ENCODE measurements around the gene CIAPIN1. TPM values are rescaled to one million over a fixed set of nuclear protein-coding genes. Genes with fewer than 3 reads are reported as not detected.

Gene CIAPIN1
- total RNA-seq, 4 donors from 2014 or later = 32.2 to 40.0 (median 35.7) TPM

GRCh38 chr16:57482845-57483545, 35.8 kb upstream of the CIAPIN1 start:
- TF ChIP-seq EP300 (IDR thresholded peaks at IDR 0.05) = no peak
- no peak for TF ChIP-seq CTCF (IDR thresholded peaks at IDR 0.05)
- TF ChIP-seq POLR2AphosphoS5 (IDR thresholded peaks at IDR 0.05) = no peak
- no peak for TF ChIP-seq POLR2A (IDR thresholded peaks at IDR 0.05)
- WGBS = 81% methylated on average over 11 of the region's 14 CpGs
- H3K4me1 ChIP-seq = peaks cover 72% of the 10 kb centered on the region

GRCh38 chr16:57481421-57481820, 34.2 kb upstream of the CIAPIN1 start:
- TF ChIP-seq POLR2A (IDR thresholded peaks at IDR 0.05) (no peak), EP300 (IDR thresholded peaks at IDR 0.05) (no peak), POLR2AphosphoS5 (IDR thresholded peaks at IDR 0.05) (no peak)
- Histone ChIP-seq H3K4me3 (no peak overlapping the region), H3K9me3 (no peaks in the 10 kb centered on the region), H3K36me3 (peaks cover 5% of the 10 kb centered on the region), H3K27ac (no peak overlapping the region), H3K27me3 (no peaks in the 10 kb centered on the region), H3K4me1 (peaks cover 71% of the 10 kb centered on the region)
- WGBS = 81% methylated on average over 3 of the region's 4 CpGs
- peak in 1 of 2 donors; percentile 35 for DNase-seq (ENCODE audit: low spot score in 2 of 2)

More at GRCh38 chr16:57482845-57483545, 35.8 kb upstream of the CIAPIN1 start:
- Histone ChIP-seq H3K9me3 (no peaks in the 10 kb centered on the region), H3K4me3 (no peak overlapping the region), H3K36me3 (peaks cover under 1% of the 10 kb centered on the region), H3K27ac (no peak overlapping the region), H3K27me3 (no peaks in the 10 kb centered on the region)
- DNase-seq (ENCODE audit: low spot score in 2 of 2) = peak in 1 of 2 donors; percentile 59

DNA sequence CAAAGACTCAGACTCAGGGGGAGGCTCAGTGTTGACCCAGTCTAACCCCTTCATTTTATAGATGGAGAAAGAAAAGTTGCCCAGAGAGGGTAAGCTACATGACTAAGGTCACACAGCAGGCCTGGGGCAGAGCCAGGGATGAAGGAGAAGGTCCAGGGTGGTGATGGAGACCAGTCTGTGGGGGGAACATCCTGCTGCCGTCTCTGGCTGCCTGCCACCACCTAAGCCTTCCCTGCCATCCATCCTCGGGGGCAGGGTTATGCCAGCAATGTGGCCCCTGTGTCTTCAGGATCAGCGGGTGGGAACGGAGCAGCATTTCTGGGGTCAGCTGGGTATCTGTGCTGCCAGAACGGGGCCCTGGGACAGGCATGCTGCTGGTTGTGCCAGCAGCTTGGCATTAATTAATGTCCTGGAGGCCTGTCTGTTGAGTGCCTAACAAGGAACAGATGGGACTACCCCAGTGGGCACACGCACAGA, 33.6 kb upstream of the CIAPIN1 start:
- Histone ChIP-seq H3K4me3 (no peak overlapping the region), H3K27me3 (no peaks in the 10 kb centered on the region), H3K9me3 (no peaks in the 10 kb centered on the region), H3K27ac (no peak overlapping the region), H3K36me3 (peaks cover 5% of the 10 kb centered on the region), H3K4me1 (peaks cover 72% of the 10 kb centered on the region)
- 36% methylated on average over 3 of the region's 6 CpGs for WGBS
- no peak for DNase-seq (ENCODE audit: low spot score in 2 of 2)
- no peak for TF ChIP-seq CTCF (IDR thresholded peaks at IDR 0.05)
- no peak for TF ChIP-seq POLR2A (IDR thresholded peaks at IDR 0.05)
- no peak for TF ChIP-seq EP300 (IDR thresholded peaks at IDR 0.05)
- no peak for TF ChIP-seq POLR2AphosphoS5 (IDR thresholded peaks at IDR 0.05)

- Histone ChIP-seq H3K9me3 (no peaks in the 10 kb centered on the region), H3K27ac (no peak overlapping the region), H3K27me3 (no peaks in the 10 kb centered on the region), H3K4me1 (peaks cover 67% of the 10 kb centered on the region), H3K36me3 (peaks cover 7% of the 10 kb centered on the region), H3K4me3 (peak overlapping the region; percentile 49)
- no peak for TF ChIP-seq CTCF (IDR thresholded peaks at IDR 0.05)
- TF ChIP-seq POLR2A (IDR thresholded peaks at IDR 0.05) = no peak
- no peak for TF ChIP-seq POLR2AphosphoS5 (IDR thresholded peaks at IDR 0.05)
- no peak for TF ChIP-seq EP300 (IDR thresholded peaks at IDR 0.05)
- DNase-seq (ENCODE audit: low spot score in 2 of 2) = no peak
- WGBS = 47% methylated on average over 13 of the region's 15 CpGs
These were observed 33.0 kb upstream of the CIAPIN1 start for GRCh38 chr16:57479976-57480753.

DNA sequence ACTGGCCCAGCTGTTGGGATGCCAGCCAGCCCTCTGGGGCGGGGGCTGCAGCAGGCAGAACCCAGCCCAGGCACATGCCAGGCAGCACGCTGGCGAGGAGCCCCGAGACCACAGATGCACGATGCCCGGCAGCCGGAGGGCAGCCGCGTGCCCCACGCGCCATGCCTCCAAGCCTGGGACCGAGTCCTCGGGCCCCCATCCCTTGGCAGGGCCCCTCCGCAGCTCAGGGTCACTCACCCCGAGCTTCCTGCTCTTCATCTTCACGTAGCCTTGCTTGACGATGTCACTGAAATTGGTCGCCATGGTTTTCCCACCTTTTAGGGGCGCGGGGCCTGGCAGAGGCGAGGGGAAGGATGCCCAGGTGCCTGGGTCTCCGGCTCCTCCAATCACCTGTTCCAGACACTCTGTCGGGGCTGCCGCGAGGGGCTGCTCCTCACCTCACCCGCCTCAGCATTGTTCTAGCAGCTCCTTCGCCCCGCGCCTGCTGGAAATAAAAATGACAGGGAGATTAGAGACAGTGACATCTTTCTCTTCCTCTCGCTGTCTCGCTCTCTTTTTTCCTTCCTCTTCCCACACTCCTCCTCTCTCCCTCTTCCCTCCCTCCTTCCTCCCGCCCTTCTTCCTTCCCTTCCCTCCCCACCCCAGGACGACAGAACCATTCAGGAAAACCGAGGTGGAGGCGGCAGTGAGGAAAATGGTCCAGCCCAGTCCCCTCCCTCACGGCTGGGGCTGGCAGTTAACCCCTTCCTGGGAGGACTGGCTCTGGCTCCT, 32.2 kb upstream of the CIAPIN1 start:
- no peak overlapping the region for H3K27ac ChIP-seq
- H3K4me3 ChIP-seq = peak overlapping the region; percentile 49

More for the DNA sequence above, 32.2 kb upstream of the CIAPIN1 start:
- peak in 1 of 2 donors; percentile 65 for DNase-seq (ENCODE audit: low spot score in 2 of 2)
- 18% methylated on average over 20 of the region's 36 CpGs for WGBS
- TF ChIP-seq POLR2A (IDR thresholded peaks at IDR 0.05) = no peak
- TF ChIP-seq EP300 (IDR thresholded peaks at IDR 0.05) = no peak
- no peak for TF ChIP-seq POLR2AphosphoS5 (IDR thresholded peaks at IDR 0.05)
- no peak for TF ChIP-seq CTCF (IDR thresholded peaks at IDR 0.05)
- Histone ChIP-seq H3K9me3 (no peaks in the 10 kb centered on the region), H3K36me3 (peaks cover 15% of the 10 kb centered on the region), H3K4me1 (peaks cover 60% of the 10 kb centered on the region), H3K27me3 (no peaks in the 10 kb centered on the region)

Data from suprapubic skin (tissue), 4 donors.